Measurements from ENCODE around the gene SEMA3B.
A peak's percentile ranks its signal among the peaks of the same experiment; 100 is the strongest.

The SEMA3B gene

GRCh38 chr3:50323092-50323600 is 54.2 kb downstream of the SEMA3B start:
- H3K4me3 ChIP-seq (ENCODE audit: low read length): no peak overlapping the region
- no peak for DNase-seq (ENCODE audit: low read depth, low spot score)

DNA sequence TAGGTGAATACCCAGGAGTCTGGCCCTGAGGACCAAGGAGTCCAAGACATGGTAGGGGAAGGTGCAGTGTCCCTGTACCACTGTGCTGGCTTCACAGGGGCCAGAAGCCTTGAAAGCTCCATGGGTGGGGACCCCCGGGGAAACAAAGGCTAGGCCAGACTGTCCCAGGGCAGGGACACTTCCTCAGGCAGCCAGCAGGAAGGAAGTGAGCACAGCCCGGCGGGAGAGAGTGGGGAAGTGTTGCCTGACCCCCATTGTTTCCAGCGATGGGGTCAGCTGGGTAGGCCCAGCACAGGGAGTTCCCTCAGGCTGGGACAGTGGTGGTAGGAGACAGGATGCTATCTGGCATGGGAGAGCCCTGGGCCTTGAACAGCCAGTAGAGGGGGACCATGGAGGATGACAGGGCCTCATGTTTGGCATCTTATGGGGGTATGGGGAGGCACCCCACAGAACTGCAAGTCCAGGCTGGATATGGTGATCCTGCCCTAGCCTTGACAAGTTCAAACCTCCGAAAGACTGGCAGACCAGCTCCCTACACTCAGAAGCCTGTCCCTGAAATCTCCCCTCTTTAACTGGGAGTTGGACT is 54.8 kb downstream of the SEMA3B start:
- DNase-seq (ENCODE audit: low read depth, low spot score): no peak
- no peak overlapping the region for H3K4me3 ChIP-seq (ENCODE audit: low read length)

GRCh38 chr3:50324351-50325112 is 55.6 kb downstream of the SEMA3B start:
- peak; percentile 57 for DNase-seq (ENCODE audit: low read depth, low spot score)

DNA sequence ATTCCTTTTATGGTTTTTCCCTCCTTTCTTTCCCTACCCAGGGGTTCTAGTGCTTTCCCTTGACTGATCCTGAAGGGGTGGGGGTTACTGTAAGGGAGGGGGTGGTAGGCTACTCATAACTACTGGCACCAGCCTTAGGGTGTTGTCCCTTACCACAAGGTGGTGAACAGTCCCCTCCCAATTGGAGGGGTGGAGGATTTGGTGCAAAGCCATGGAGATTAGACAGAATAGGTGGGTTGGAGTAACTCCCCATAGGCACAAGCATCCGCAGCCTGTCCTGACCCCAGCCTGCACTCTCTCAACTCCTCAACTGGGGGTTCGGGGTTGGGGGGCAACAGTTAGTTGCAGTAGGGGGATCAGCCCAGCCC is 56.1 kb downstream of the SEMA3B start:
- DNase-seq (ENCODE audit: low read depth, low spot score): no peak
- no peak overlapping the region for H3K4me3 ChIP-seq (ENCODE audit: low read length)

More at GRCh38 chr3:50324351-50325112, 55.6 kb downstream of the SEMA3B start:
- no peak overlapping the region for H3K4me3 ChIP-seq (ENCODE audit: low read length)

GRCh38 chr3:50325497-50326181 is 56.7 kb downstream of the SEMA3B start:
- DNase-seq (ENCODE audit: low read depth, low spot score): no peak
- no peak overlapping the region for H3K4me3 ChIP-seq (ENCODE audit: low read length)

DNA sequence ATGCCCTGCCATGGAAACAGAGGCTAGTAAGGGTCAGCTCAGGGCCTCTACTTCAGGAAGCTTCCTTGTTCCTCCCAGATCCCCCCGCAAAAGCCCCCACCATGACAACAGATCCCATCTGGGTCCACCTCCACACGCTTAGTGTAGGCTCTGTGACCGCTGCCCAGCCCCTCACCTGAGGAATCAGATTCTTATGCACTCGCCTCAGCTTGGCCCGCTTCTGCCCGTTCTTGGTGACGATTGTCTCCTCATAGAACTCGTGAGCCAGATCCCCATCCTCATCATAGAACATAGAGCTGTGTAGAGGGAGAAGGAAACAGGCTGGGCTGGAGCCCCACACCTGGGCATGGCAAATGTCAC is 57.2 kb downstream of the SEMA3B start:
- DNase-seq (ENCODE audit: low read depth, low spot score): no peak
- H3K4me3 ChIP-seq (ENCODE audit: low read length): no peak overlapping the region

GRCh38 chr3:50327129-50327528 is 58.2 kb downstream of the SEMA3B start:
- peak overlapping the region; percentile 94 for H3K4me3 ChIP-seq (ENCODE audit: low read length)
- no peak for DNase-seq (ENCODE audit: low read depth, low spot score)

All from Jurkat, Clone E6-1 (cell line).